Lung microvascular endothelial cell (primary cell): ENCODE measurements around the gene ARHGAP22. TPM values are rescaled to one million over a fixed set of nuclear protein-coding genes. Genes with fewer than 3 reads are reported as not detected.
A peak's percentile ranks its signal among the peaks of the same experiment; 100 is the strongest.

Source experiments
- DNase-seq, 2 donors: peaks; one replicate each; pipeline versions ENCODE4 v3.0.0 to v3.0.0-alpha.2; 2010; ENCODE audit warnings: low read depth in 2 of 2
- total RNA-seq: library from RNA; depleted of rRNA; stranded (reverse); fragments of >200 nt; gene quantifications from 2 replicates; pipeline ENCODE4 v1.2.1, GENCODE V29; 2014

The ARHGAP22 gene
- total RNA-seq, 1 donor from 2014 or later, result 1.4 TPM

GRCh38 chr10:48533951-48534720, 70.7 kb downstream of the ARHGAP22 start:
- peak in 1 of 2 donors; percentile 28 for DNase-seq

- DNase-seq, result no peak
Observed at GRCh38 chr10:48533540-48533939, 71.3 kb downstream of the ARHGAP22 start.

DNA sequence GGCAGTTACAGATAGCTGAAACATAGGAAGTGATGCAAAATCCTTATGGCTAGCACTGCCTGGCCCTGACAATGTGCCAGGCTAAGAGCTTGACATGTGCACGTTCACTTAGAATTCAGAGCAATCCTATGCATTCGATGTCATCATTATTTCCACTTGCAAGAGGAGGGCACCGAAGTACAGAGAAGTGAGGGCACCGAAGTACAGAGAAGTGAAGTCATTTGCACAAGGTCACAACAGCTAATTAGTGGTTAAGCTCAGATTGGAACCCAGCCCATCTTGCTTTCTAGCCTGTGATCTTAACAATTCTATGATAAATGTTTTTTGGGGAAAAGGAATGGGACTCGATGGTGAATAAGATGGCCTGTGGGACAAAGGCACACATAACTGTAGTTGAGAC, 73.4 kb downstream of the ARHGAP22 start:
- DNase-seq, result no peak

- no peak for DNase-seq
Observed at GRCh38 chr10:48529331-48529730, 75.5 kb downstream of the ARHGAP22 start.

DNA sequence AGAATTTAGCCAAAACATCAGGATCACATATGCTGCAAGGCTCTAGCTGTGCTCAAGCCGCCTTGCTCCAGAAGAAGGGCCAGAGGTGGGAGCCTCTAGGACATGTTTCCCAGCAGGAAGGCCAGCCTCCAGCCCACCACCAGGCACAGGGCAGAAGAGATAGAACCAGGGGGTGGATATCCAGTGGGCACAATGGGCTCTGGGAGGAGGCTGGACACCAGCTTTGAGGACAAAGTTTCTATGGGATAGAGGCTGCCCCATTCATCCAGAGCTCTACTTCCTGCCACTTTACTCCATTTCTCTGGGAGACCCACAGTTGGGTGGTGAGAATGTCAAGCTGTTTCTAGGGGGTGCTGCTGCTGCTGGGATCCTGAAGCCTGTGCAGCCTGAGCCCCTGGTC, 77.1 kb downstream of the ARHGAP22 start:
- DNase-seq, result no peak

DNA sequence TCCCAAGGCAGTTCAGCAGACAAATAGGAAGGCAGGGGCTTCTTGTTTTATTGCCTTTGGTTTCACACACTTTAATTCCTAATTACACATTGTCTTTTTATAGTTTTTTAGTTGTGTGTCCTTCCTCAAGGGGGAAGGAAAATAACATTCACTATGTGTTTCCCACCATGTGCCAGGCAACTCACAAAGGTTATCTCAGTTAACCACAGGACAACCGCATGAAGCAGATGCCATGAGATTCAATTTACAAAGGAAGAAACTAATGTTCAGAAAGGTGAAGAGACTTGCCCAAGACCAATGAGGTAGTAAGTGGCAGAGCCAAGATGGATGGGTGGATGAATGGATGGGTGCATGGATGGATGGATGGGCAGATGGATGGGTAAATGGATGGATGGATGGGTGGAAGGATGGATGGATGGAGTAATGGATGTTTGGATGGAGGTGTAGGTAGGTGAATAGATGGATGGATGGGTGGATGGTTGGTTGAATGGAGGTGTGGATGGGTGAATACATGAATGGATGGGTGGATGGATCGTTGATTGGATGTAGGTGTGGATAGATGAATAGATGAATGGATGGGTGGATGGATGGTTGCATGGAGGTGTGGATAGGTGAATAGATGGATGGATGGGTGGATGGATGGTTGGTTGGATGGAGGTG, 77.9 kb downstream of the ARHGAP22 start:
- DNase-seq, result no peak

DNA sequence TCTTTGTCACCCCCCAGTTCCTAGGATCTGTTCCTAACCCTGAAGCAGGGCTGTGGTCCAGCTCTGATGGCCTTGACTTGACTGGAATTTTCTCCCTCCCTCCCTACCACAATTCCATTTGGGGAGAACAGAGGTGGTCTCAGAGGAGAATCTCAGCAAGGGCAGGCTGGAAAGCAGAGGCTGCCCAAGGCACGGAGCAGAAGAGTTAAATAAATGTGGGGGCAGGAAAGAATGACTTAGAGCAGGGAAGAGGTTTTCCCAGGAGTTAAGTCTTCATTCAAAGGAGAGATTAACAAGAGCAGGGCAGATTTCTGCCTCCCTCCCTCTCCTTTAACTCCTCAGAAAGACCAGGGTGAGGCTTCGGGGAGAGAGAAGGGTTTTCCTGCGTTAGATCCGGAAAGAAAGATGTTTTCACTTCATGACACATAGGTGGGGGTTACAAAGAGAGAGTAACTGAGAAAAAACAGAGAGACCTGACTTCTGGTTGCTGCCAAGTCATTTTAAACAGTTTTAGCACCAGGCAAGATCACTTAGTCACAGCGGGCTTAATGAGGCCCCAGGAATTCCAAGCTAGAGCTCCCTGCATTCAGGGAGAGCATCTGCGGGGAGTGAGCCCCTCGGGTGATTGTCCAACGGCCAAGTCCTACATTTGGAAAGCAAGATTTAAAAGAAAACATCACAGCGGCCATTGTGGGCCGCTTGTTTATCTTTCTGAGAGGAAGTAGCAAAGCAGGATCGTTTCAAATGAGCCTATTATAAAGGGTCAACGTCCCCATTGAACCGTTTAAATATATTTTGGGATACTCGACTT, 78.7 kb downstream of the ARHGAP22 start:
- peak in 1 of 2 donors; percentile 73 for DNase-seq

DNA sequence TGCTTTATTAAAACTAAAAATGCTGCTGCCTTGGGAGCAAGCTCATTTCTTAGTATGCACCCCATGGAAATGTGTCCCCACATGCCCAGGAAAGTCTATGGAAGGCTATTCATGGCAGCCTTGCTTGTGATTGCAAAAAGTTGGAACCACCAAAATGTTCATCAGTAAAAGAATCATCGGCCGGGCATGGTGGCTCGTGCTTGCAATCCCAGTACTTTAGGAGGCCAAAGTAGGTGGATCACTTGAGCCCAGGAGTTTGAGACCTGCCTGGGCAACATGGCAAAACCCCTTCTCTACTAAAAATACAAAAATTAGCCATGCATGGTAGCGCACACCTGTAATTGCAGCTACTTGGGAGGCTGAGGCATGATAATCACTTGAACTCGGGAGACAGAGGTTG, 79.8 kb downstream of the ARHGAP22 start:
- no peak for DNase-seq

DNA sequence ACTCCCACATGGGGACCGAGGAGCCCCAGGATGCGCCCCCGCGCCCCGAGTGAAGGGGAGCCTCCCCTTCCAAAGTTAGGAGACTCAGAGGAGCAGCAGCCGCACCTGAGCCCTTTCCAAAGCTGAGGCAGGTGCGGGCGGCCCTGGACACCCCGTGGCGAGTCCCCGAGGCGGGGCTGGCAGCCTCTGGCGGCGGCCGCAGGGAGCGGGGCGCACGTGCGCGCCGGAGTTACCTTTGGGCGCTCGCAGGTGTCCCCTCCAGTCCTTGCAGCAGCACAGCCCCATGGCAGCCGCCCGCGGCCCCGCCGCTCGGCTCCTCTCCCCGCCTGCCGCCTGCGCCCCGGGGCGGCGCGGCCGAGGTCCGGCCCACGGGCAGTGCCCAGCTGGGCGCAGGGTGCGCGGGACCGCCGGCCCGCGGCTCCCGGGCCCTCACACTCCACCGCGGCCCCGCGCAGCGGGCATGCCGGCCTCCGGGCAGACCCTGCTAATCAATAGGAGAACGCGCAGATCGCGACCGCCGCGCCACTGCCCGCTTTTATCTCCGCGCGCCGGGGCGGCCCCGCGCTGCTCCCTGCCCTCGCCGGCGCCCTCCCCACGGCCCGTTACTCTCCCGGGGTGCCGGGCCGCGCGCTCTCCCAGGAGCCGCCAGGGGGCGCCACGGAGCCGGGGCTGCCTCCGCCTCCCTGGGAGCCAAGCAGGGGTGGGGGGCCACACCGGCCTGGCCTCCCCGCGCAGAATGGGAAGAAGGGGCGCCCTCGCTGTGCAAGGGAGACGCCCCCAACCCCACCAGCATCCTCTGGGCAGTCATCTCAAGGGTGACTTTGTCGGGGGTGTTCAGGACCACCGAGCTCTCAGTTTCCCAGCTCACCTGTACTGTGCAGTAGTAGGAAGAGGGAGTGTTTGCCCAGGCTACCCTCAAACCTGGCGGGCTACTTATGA, 80.8 kb downstream of the ARHGAP22 start:
- DNase-seq, result peak in 1 of 2 donors; percentile 32

GRCh38 chr10:48523212-48523819, 81.6 kb downstream of the ARHGAP22 start:
- DNase-seq, result peak; percentile 43 to 88

DNA sequence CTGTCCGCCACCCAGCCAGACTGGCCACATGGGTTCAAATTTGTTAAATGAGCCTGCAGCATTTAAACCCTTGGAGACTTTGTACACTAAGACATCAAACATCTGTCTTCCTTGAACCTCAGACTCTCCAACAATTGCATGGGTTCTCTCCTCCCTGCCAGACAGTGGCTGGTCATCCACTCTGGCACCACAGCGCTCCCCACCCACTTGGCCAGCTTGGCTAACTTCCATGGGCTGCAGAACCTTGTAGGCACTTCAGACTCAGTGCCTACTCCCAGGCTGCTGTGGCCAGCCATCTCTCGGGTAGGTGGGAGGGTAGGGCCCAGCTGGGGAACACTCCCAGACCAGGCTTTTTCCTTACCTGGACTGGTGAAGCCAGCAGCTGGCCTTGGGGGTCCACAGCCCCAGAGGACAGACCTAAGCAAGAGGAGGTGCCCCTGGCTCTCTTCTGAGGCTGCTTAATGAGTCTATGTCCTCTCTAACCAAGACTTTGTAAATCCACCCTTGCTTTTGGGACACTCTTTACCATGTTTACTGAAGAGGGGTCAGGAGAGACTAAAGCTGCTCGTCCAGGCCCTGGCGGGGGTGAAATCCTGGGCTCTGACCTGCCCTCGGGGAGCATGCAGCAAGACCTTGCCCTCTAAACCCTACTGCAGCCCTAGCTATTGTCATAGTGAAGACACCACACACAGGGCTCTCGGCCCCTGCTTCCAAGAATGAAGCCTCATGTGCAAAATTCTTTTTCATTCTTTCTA, 82.7 kb downstream of the ARHGAP22 start:
- no peak for DNase-seq

GRCh38 chr10:48520594-48520993, 84.3 kb downstream of the ARHGAP22 start:
- no peak for DNase-seq

DNA sequence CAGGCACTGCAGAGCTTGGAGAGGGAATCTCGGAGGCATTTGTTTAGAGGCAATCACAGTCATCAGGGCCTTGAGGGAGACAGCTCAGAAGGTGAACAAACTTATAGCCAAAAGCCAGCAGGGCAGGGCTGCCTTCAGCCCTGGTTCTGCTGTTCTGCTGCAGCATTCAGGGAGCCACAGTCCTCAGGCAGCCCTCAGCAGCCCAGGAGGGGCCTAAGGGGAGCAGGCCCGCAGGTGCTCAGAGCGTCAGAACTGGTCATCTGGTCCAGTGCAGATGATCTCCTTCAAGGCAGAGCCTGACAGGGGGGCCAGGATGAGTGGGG, 84.7 kb downstream of the ARHGAP22 start:
- DNase-seq, result no peak

DNA sequence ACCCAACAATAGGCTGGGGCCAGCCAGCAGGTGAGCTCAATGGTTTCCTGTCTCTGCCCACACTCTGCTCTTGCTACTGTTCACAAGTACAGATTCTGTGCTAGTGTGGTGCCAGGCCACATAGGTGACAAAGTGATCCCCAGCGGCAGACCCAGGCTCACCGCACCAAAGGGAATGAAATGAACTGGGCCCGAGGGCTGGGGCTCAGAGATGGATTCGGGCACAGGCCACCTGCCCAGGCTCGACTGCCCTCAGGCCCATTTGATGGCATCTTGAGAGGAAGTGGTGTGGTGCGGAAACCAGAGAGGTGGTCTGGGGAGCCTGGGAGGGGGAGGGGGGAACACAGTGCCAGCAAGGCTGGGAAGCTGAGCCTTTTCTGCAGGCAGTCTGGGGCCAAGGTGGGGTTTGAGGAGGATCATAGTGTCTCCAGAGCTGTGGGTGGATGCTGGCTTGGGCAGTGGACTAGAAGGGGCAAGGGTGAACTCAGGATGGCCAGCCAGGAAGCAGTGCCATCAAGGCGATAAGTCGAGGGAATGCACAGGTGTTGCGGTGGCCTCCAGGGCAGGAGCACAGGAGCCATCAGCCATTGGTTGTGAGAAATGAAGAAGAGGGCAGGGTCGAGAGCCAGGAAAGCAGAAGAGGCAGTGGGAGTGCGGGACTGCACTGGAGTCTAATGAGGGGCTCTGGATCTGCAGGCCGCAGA, 85.2 kb downstream of the ARHGAP22 start:
- no peak for DNase-seq

GRCh38 chr10:48518986-48519385, 85.9 kb downstream of the ARHGAP22 start:
- DNase-seq, result no peak

- no peak for DNase-seq
Observed at GRCh38 chr10:48517911-48518811, 86.7 kb downstream of the ARHGAP22 start.

- no peak for DNase-seq
Observed at GRCh38 chr10:48517482-48517881, 87.4 kb downstream of the ARHGAP22 start.

DNA sequence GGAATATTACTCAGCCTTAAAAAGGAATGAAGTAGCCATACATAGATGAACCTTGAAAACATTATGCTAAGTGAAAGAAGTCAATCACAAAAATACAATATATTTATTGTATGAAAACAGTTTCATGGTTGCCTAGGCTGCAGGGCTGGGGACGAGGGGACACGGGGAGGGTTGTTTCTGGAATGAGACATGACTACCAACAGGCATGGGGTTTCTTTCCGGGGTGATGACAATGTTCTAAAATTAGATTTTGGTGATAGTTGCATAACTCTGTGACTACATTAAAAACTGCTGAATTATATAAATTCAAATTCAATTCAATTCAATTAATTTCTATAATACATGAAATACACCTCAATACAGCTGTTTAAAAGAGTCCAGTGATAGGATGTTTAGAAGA, 88.0 kb downstream of the ARHGAP22 start:
- no peak for DNase-seq
